ENCODE measurements around the gene MAN2A2.

- TF ChIP-seq CTCF (IDR thresholded peaks at IDR 0.05) (no peak), POLR2A (IDR thresholded peaks at IDR 0.05) (no peak)
Measured at GRCh38 chr15:90949979-90950675, 47.0 kb downstream of the MAN2A2 start.

Data from Peyer's patch (tissue), 4 donors.